ENCODE results near the gene MRPL48. TPM values are rescaled to one million over a fixed set of nuclear protein-coding genes. Genes with fewer than 3 reads are reported as not detected.
A peak's percentile ranks its signal among the peaks of the same experiment; 100 is the strongest.
"Not testable (repeated sequence)": the region's sequence is repeated elsewhere in the genome, so short reads cannot be mapped to it uniquely, and the experiment has no call there.

Gene MRPL48
- total RNA-seq, 1 experiment from 2014 or later: 88.5 TPM

DNA sequence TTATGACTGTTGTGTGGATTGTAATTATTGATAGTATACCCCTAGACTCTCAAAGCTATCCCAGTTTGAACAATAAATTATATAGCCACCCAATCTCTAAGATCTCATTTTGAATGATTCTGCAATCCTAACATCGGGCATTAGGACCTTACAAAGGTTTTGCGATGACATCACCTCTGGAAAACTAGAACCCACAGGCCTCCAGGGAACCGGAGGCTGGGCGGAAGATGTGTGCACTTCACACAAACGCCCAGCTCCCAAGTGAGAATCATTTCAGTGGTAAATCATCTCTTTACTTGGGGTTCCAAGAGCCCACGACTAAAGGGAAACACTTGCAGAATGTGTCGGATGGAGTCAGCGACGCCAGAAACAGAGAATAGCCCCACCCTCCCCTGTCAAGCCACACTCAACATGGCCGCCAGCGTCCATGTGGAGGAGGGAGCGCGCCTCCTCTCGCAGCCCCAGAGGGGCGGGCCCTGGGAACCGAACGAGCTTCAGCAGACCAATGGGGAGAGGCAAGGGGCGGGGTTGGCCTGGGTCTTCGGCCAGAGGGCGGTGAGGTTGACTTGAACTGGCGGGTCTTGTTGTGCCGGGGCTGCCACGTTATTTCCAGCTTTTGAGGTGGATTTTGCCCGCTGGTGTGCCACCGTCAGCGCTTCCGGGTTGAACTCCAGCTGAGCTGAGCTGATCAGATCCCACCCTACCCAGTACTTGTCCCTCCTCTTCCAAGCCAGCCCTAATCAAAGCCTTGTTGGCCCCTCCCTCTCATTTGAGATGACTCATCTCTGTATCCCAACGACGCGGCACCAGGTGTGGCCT is 8.4 kb upstream of the MRPL48 start:
- peak; percentile 99 for DNase-seq (ENCODE audit: low read depth)

DNA sequence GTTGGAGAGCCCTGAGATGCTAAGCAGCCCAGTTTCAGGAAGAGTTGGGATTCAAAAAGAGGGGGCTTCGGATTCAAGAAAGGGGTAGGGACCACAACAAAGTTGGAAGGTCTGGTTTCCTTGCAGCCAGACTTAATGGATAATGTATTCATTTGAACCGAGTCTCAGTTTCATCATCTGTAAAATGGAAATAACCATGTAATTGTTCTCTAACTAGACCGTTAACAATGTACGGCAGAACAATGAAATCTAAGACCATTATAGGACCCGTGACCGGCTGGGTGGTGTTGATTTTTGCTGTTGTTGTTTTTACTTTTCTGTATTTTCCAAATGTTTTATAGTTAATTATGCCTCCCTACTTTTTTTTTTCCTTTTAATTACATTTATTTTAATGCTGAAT is 6.4 kb upstream of the MRPL48 start:
- DNase-seq (ENCODE audit: low read depth): no peak

DNA sequence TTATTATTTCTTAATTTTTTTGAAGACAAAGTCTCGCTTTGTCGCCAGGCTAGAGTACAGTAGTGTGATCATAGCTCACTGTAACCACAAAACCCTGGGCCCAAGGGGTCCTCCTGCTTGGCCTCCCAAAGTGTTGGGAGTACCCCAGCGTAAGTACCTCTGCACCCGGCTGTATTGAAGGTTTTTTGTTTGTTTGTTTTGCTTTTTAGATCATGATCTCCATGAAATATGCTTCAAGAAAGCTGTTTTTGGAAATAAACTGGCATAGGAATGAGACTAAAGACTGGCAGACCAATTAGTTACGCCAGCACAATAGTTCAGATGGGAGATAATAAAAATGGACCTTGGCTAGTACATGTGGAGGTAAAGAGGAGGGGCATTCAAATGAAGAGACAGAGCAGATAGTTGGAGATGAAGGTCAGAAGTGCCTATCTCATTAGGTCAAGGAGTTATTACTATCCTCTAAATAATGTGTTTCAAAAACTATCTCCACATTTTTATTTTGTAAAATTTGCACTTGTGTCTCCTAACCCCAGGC is 4.1 kb upstream of the MRPL48 start:
- DNase-seq (ENCODE audit: low read depth): no peak

DNA sequence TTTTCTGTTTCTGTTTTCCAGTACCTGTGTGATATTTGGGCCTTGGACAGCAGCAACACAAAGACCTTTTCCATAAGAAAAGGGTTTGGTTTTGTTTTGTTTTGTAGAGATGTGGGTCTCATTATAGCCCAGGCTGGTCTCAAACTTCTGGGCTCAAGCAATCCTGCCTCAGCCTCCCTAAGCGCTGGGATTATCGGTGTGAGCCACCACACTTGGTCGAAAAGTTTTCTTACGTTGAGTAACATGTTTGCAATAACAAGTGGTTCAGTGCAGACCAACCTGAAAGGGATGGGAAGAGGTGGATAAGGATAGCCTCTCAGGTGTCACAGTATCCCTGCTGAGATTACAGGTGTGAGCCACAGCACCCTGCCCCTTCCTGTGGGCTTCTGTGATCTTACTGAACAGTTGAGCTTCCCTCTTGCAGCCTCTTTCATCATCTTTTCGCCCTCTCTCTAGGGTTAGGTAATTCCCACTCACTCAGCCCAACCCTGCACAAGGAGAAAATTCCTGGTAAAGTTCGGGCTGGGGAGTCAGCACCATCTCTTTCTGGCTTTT is 3.5 kb upstream of the MRPL48 start:
- DNase-seq (ENCODE audit: low read depth): no peak

DNA sequence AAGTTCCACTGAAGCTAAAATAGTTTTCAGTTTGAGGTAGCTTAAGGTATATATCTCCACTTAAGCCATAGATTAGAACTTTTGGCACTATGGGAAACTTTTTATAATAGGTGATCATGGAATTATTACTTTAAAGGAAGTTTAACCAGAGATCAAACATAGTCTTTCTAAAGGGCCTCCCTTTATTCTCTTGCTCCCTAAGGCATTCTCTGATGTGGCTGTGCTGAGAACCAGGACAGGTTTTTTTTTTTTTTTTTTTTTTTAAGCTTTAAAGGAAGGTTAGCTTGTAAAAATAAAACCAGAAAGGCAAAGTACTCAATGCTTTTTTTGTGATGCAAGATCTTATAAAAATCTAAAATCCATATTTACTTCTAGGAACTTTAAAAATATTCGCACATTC is 2.9 kb upstream of the MRPL48 start:
- no peak for DNase-seq (ENCODE audit: low read depth)

DNA sequence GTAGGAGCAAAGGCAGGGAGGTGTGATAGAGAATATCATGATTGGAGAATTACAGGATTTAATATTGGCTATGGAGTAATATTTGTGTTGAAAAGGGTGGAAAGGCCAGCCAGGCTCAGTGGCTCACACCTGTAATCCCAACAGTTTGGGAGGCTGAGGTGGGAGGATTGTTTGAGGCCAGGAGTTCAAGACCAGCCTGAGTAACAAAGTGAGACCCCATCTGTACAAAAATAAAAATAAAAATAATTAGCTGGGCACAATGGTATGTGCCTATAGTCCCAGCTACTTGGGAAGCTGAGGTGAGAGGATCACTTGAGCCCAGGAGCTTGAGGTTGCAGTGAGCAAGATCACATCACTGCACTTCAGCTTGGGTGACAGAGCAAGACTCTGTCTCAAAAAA is 2.2 kb upstream of the MRPL48 start:
- not testable (repeated sequence) for DNase-seq (ENCODE audit: low read depth)

DNA sequence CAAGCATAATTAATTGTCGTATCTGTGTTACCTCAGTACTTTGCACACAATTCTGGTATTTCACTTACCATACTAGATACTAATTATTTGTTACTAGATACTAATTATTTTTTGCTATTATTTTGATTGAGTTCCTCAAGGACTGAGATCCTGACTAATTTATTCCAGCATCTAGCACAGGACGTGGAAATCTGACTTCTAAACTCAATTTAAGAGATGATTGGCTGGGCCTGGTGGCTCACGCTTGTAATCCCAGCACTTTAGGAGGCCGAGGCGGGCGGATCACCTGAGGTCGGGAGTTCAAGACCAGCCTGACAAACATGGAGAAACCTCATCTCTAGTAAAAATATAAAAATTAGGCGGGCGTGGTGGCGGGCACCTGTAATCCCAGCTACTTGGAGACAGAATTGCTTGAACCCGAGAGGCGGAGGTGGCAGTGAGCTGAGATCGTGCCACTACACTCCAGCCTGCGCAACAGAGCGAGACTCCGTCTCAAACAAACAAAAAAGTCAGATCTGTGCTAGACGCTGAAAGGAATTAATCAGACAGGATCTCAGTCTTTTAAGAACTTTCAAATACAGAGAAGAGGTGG is 527 bp upstream of the MRPL48 start:
- no peak for DNase-seq (ENCODE audit: low read depth)

DNA sequence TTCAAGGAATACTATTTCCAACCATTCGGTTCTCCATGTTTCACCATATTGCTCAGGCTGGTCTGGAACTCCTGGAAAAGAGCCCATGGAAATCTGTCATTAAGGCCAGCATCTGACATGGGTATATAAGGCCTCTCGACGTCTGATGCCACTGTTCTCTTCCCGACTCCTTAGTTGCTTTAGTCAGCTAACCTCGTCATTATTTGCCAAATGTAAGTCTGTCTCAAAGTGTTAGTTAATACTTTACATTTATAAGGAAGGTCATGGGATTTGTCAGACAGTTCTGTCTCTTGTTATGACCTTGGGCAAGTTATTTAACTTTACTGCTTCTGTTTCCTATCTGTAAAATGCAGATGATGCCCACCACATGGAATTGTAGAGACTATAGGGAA is 1.6 kb downstream of the MRPL48 start:
- peak; percentile 3 for DNase-seq (ENCODE audit: low read depth)

DNA sequence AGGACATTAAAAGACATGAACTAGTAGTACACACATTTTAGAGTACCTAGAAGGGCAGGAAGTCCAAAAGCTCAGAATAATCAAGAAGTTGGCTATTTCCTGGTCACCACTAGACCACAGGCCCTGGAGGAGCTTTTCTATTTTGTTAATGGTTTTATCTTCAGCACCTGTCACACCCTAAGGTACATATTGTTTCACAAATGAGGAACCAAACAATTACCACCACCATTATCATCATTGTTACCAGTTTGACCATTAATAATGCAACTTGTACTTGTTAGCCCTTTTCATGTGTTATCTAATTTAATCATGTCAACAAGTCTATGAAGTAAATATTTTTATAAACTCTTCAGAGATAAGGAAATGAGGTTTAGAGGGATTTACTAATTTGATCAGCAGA is 4.9 kb downstream of the MRPL48 start:
- DNase-seq (ENCODE audit: low read depth): no peak

DNA sequence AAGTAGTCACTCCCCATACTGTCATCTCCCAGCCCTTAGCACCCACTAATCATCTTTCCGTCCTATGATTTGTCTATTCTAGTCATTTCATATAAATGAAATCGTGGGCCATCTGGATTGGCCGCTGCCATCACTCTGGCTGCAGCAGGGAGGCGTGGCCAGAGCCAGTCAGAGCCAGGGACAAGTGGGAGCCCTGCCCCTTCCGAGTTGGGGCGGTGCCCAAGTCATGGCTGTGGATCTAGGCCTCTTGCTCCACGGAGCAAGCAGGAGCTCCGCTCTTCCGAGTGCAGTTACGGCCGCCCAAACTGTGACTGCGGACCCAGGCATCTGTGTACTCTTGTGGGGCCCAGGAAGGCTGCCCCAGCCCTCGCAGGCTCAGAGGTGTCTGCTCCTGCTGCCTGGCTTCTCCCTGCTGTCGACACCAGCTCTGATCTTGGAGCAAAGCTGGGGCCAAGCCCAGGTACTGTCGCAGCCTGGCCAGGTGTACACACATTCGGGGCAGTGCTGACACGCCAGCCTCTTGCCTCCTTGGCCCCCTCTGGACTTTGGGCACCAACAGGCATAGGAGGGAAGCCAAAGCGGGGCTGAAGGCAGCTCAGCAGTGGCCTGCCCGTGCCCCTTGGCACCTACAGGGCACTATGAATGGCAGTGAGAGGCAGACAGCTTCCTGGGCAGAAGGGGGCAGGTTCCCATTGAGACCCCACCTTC is 8.4 kb downstream of the MRPL48 start:
- no peak for DNase-seq (ENCODE audit: low read depth)

DNA sequence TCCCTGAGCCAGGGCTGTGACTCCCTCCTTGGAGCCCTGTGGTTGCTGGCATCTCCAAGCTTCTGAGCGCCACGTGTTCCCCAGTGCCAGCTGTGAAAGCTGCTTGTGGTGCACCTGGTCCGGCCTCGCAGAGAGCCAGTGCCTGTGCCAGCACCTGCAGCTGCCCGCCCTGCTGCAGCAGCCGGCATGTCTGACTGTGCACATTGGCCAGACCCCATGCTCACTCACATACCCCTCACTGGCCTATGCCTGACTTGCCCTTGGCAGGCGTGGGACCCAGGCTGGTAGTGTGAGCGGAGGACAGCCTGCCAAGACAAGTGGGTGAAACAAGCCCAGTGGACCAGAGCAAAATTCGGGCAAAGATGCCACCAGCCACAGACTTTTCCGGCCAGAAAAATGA is 9.8 kb downstream of the MRPL48 start:
- no peak for DNase-seq (ENCODE audit: low read depth)

DNA sequence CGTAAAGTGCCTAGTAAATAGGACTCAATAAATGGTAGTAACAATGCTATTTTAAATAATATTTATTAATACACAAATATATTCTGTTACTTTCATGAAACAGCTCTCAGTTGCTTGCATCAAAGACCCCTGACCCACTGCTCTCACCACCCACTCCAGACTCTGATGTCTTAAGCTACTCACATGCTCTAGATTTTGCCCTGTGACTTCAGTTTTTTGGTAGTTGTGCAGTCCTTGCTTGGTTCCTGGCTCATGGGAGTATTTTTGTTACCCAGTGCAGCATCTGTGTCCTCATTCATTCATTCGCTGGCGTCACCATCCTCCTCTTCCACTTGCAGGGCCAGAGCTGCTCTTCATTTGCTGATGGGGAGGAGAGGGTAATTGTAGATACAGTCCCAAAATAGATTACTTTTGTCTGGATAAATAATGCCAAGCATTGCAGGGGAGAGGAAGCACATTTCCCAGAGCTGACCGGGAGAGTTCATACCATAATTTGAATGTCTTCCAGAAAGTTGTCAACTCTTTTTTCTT is 12.7 kb downstream of the MRPL48 start:
- DNase-seq (ENCODE audit: low read depth): no peak

DNA sequence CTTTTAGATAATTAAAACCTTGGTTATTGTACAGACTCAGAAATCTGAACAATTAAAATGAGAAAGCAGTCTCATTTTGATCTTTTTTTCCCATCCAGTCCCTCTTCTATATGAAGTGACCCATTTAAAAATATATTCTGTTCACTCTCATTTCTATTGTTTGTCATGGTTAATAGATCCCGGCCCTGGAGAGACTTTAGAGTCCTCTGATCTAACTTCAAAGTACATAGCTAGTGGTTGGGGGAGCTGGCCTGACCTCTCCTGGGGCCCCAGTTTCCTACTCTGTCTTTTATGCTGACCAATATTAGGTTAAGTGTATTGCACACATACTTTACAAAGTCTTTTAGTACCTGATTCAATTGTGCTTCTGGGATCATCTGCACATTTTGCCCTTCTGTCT is 13.5 kb downstream of the MRPL48 start:
- DNase-seq (ENCODE audit: low read depth): no peak

DNA sequence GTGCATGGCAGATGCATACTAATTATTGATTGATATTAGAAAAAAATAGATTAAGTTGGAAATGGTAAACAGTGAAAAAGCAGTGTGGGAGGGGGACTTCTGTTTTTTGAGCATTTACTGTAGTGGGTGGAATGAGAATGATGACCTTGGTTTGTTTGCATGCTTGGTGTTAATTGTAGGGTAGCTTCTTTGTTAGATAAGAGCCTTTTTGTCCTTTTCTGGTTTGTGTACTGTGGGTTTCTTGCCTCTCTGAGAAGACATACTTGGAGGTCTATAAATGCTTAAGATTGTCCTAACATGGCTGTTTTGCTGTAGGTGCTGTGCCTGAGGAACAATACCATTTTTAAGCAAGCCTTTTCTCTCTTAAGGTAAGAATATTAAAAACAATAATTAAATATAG is 17.0 kb downstream of the MRPL48 start:
- DNase-seq (ENCODE audit: low read depth): no peak

DNA sequence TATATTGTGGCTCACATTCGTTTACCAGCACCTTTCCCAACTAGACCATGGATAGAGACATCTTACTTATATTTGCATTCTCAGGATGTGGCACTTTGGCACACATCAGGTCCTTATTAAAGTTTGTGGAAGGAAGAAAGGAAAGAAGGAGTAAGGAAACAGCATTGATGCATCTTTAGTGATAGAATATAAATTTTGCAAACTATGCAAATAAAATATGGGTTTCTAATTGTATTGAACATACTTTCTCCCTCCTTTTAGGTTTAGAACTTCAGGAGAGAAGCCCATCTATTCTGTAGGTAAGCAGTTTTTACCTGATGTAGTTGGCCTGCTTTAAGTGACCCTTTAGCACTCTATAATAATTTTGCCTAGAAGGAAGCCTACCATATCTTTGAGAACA is 20.4 kb downstream of the MRPL48 start:
- DNase-seq (ENCODE audit: low read depth): no peak

DNA sequence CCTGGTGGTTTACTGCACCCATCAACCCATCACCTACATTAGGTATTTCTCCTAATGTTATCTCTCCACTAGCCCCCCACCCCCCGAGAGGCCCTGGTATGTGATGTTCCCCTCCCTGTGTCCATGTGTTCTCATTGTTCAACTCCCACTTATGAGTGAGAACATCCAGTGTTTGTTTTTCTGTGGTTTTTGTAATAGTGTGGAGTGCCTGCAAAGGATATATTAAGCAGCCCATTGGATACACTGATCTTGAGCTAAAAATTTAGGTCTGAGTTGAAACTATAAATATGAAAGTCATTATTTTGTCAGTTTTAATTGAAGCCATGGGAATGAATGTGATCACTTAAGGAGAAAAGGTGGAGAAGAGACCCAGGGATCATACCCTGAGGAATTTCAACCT is 23.0 kb downstream of the MRPL48 start:
- DNase-seq (ENCODE audit: low read depth): no peak

DNA sequence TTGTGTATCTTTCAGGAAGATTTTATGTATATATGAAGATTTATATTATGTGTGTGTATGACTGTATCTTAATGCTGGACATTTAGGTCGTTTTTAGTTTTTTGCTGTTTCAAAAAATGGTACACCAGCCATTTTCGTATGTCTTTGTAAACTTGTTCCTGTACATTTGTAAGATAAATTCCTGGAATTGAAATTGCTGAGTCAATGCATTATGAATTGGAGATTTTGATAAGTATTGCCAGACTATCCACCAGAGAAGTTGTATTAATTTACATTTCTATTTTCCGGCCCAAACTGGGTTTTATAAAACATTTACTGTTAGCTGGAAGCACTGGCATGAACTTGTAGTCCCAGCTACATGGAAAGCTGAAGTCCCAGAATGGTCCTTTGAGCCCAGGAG is 24.6 kb downstream of the MRPL48 start:
- no peak for DNase-seq (ENCODE audit: low read depth)

DNA sequence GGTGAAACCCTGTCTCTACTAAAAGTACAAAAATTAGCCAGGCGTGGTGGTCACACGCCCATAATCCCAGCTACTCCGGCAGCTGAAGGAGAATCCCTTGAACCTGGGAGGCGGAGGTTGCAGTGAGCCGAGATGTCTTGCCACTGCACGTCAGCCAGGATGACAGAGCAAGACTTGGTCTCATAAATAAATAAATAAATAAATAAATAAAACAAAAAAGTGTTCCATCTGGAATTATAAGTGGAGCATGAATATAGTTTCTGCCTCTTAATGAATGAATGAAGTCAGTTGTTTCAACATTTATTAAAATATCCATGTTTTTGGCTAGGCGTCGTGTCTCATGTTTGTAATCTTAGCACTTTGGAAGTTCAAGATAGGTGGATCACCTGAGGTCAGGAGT is 27.1 kb downstream of the MRPL48 start:
- DNase-seq (ENCODE audit: low read depth): no peak

DNA sequence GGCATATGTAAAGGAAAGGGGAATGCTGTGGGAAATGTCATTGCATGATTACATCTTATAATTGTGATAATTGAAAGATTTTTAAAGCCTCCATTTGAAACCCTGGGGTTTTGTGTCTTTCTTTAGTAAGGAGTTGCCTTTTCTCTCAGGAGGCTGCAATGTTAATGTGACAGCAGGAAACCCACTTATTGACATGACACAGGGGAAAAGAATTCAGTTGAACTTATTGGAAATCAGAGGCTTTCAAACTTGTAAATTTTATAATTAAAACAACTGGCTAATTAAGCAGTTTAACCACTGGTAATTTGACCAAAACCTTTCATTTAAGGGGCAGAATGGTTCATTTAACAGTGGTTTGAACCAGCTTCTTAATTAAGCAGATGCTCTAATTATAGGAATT is 31.2 kb downstream of the MRPL48 start:
- DNase-seq (ENCODE audit: low read depth): peak; percentile 44

DNA sequence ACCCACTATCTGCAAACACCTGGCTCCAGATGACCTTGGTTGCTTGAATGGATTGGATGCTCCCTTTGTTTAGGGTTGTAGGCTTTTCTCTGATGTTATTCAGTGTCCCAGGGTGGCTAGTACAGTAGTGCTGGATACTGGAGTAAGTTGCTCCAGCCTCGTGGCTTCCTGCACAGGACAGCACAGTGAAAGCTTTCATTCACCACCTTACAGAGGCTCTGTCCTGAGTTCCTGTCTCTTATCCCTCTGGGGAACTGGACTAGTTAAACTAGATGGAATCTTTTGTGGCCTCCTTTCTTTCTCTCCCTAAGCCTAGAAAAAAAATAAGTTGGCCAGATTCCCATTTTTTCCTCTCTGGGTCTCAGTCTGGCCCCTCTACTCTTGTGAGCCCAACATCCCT is 42.6 kb downstream of the MRPL48 start:
- no peak for DNase-seq (ENCODE audit: low read depth)

DNA sequence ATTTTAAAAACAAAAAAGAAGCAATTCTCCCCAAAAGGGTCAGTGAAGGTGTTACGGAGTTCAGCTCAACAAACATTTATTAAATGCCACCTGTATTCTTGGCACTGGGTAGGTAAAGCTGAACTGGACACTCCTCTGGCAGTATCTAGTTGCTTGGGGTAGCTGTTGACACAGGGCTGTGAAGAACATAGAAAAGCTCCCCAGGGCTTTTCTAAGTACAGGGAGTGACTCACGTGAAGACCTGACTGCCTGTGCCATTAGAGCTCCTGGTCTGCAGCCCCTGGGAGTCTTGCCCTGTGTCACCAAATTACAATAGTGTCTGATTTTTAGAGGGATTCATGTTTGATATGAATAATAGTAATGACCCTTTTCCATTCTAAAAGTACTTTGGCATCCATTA is 45.4 kb downstream of the MRPL48 start:
- DNase-seq (ENCODE audit: low read depth): peak; percentile 13

DNA sequence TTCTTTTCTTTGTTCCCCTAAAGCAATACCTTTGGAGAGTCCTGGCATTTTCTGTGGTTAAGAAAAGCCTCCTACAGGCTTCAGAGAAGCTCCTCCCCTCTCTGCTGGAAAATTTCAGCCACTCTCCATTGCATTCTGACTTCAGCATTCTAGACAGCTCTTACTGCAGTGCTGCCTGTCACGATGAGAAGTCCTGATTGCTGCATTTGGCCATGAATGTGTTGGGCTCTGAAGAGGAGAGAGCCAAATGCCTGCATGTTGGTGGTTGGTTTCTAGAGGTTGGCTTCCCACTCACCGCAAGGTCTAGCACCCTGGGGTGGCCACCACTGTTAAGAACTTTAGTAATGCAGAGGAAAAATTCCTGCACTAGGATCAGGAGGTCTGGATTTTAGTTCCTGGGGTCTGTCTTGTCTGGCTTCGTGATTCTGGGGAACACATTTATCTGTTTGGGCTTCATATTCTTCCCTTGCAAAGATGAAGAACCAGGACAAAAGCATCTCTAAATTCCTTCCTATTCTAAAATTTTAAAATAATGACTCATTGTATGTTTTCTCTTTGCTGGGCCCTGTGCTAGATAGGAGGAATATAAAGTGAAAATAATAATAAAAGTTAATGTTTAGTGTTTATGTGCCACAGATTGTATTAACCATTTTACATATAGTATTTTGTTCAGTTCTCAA is 50.9 kb downstream of the MRPL48 start:
- DNase-seq (ENCODE audit: low read depth): peak; percentile 72
